Astrocyte (in vitro differentiated cells and primary cell): ENCODE results near the gene CENPB.

Source experiments
- CTCF ChIP-seq: IDR thresholded peaks from 2 replicates; pipeline ENCODE4 v1.5.1; 2011; ENCODE audit warnings: low read depth, mild to moderate bottlenecking, inconsistent platforms, low read length, moderate library complexity; ENCODE audit not compliant: insufficient read depth
- EZH2 ChIP-seq: IDR thresholded peaks from 2 replicates; pipeline ENCODE4 v1.6.1; 2012; ENCODE audit warnings: mild to moderate bottlenecking, low read length, inconsistent platforms; ENCODE audit not compliant: insufficient read depth

GRCh38 chr20:3821996-3822395, 35.5 kb upstream of the CENPB start:
- TF ChIP-seq EZH2: no peak
- no peak for TF ChIP-seq CTCF
